Stimulated activated CD4-positive, alpha-beta T cell treated with anti-CD3 and anti-CD28 coated beads, Interleukin-4, amount 100 ng/mL, for 4 hours (primary cell): Measurements from ENCODE around the gene OTUB1.

Experiments used
- DNase-seq, 2 experiments: peaks; one replicate each; pipeline ENCODE4 v3.0.0-alpha.2; 2020

OTUB1 gene

GRCh38 chr11:64007629-64008282 lies 21.5 kb downstream of the OTUB1 start:
- DNase-seq = no peak

- no peak for DNase-seq
Observed at GRCh38 chr11:64008283-64008913, 22.2 kb downstream of the OTUB1 start.

- no peak for DNase-seq
Observed at GRCh38 chr11:64008914-64009633, 22.8 kb downstream of the OTUB1 start.

GRCh38 chr11:64009710-64010109 lies 23.5 kb downstream of the OTUB1 start:
- no peak for DNase-seq

DNA sequence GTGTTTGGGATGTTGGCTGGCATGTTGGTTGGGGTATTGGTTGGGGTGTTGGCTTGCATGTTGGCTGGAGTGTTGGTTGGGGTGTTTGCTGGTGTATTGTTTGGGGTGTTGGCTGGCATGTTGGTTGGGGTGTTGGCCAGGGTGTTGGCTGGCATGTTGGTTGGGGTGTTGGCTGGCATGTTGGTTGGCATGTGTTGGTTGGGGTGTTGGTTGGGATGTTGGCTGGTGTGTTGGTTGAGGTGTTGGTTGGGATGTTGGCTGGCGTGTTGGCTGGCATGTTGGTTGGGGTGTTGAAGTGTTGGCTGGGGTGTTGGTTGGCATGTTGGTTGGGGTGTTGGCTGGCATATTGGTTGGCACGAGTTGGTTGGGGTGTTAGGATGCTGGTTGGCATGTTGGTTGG lies 24.5 kb downstream of the OTUB1 start:
- no peak for DNase-seq

- DNase-seq = no peak
Observed at GRCh38 chr11:64011371-64011770, 25.1 kb downstream of the OTUB1 start.

DNA sequence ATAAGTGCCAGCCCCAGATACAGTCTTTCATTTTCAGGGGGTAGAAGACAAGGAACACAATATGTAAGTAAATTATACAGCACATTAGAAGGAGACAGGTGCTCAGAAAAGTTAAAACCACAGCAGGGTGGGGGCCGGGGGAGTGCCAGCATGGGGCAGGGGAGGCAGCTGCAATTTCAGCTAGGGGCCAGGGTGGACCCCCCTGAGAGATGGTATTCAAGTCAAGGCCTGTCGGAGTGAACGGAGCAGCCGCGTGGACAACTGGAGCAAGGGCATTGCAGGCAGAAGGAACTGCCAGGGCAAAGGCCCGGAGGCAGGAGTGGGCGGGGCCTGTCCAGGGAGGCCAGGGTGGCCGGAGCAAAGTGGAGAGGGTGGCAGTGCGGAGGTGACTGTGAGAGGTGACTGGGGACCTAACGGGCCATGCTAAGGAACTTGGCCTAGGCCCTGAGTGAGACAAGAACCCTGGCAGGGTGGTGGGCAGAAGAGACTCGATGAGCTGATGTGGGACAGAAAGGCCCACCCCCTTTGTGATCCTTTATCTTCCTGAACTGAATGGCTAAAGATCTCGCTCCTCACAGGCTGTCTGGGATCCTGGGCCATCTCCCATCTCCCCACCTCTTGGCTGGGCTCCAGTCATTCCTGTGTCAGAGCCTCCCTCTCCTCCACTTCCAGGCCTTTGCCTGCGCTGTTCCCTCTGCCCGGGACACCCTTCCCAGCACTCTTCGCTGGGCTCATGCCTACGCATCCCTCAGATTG lies 27.1 kb downstream of the OTUB1 start:
- DNase-seq = no peak

GRCh38 chr11:64014356-64014755 lies 28.1 kb downstream of the OTUB1 start:
- no peak for DNase-seq

- DNase-seq = no peak
Observed at GRCh38 chr11:64015510-64015909, 29.3 kb downstream of the OTUB1 start.

GRCh38 chr11:64015935-64016845 lies 30.0 kb downstream of the OTUB1 start:
- DNase-seq = no peak

DNA sequence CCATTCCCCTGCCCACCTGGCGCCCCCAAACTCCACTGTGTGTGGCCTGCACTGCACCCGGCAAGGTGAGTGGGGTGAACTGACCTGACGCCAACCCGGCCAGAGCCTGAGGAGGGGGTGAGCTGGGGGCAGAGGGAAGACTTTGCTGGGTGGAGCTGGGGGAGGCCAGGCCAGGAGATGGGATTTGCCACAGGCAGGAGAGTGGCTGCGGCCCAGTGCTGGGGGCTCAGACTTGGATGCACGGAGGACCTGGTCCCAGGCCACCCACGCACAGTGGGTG lies 31.6 kb downstream of the OTUB1 start:
- DNase-seq = no peak

DNA sequence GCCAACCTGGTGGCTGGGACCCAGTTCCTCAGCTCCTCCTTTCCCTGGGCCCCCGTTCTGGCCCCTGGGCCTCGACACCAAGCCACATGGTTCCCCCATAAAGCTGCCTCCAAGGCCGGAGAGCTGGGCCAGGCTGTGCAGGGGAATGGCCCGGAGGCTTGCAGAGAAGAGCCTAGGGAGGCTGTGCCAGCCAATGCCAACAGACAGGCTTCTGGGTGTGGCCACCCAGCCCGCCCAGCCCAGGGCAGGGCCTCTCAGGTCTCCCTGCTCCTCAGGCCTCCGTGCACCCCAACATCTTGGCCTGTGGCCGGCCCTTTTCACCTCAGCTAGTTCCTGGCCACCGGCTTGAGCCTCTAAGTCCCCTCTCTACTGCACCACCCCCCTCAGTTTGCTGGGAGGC lies 32.1 kb downstream of the OTUB1 start:
- DNase-seq = no peak

DNA sequence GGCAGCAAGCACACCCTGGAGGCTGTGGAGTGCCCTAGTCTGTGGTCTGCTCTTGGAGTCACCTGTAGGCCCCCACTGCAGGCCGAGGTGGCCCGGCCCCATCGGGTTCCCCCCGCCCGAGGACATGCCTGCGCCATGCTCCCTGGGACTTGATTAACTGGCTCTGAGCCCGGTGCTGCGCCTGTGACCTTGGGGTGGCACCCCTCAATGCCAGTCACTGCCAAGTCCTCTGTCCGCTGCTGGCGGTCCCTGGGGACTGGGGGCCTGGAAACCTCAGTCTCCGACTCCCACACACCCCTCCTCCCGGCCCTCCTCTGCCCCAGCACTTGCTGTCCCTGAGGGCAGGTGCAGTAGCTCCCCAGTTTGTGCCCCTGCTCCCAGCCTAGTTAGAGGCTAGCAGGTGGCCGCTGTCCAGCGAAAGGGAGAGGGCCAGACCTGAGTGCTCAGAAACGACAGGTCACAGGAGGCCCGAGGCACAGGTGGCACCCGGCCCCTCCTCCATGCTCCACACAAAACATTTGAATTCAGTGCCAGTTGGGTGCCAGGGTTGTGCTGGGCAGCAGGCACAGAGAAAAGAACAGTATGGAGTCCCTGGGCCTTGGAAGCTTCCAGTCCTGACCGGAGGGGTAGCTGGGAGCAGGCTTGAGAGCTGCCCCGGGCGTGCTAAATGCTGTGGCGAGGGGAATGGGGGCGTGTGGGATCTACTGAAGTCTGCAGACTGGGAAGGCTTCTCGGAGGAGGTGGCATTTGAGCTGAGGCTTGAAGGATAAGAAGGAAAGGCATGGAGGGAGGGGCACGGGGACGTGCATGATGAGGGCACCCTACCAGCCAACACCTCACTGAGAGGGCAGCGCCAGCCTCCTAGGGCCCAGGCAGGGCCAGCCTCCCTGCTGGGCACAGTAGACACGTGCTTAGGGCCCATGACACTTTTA lies 33.1 kb downstream of the OTUB1 start:
- DNase-seq = no peak

DNA sequence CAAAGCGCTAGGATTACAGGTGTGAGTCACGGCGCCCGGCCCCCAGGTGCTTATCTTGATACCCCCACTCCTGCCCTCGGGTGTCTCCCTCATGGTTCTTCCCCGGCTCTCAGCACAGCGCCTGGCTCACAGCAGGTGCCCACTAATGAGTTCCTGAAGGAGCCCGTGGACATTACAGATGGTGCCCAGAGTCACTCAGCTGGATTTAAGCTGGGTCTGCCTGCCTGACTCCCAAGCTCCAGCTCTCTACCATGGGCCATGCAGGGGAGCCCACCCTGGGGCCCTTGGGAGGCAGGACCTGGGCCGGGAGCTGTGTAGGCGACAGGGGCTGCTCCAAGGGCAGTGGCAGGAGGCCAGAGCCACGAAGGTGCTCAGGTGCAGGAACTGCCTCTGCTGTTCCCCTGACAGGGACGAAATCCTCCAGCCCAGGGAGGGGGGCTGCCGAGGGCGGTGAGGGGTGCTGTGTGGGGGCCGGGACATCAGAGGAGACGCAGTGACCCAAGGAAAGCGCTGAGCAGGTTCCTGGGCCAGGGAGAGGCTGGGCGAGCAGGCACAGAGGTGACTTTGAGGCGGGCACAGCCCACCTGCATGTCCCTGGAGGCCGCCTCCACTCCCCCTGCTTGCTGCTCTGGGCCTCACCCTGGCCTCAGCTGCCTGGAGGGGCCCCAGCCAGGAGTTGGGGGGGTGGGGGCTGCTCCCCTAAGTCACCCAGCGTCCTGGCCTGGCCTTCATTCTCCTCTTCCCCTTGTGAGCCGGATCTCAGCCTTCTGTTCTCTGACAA lies 34.9 kb downstream of the OTUB1 start:
- DNase-seq = no peak

DNA sequence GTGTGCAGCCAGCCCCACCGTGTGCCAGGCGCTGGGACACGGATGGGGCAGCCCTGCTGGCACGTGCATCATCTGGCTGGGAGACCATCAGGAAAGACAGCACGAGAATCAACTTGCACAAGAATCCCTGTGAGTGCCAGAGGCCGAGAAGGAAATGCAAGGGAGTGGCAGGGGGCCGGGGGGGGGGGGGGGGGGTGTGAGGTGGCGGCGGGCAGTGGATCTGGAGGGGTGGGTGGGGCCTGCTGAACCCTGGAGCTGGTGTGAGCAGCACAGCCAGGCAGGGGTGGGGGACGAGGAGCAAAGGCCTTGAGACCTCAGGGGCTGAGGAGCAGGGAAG lies 35.5 kb downstream of the OTUB1 start:
- no peak for DNase-seq

DNA sequence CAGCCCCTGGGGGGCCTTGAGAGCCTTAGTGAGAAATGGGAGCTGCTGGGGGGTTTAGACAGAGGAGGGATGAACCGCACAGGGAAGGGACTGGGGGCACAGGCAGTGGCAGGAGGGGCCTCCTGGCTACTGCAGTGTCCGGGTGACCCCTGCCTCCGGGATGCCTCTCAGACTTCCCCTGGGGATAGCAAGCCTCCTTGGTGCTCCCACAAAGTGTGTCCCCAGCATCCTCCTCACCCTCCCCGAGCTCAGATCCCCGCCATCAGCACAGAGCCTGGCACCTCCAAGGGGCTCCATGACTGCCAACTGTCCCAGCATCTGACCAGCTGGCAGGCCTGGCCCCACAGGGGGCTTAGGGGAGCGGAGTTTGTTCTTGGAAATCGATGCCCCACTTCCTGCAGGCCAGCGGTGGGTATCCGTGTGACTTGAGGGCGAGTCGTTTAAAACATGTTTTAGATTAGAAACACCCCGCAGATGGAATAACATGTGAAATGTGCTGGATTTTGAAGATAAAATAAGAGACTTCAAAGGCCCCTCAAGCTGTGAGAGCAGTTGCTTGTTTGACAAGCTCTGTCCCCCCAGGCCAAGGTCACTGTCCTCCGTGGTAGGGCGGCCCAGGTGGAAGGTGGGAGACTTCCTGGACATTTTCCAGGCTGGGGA lies 36.0 kb downstream of the OTUB1 start:
- no peak for DNase-seq

DNA sequence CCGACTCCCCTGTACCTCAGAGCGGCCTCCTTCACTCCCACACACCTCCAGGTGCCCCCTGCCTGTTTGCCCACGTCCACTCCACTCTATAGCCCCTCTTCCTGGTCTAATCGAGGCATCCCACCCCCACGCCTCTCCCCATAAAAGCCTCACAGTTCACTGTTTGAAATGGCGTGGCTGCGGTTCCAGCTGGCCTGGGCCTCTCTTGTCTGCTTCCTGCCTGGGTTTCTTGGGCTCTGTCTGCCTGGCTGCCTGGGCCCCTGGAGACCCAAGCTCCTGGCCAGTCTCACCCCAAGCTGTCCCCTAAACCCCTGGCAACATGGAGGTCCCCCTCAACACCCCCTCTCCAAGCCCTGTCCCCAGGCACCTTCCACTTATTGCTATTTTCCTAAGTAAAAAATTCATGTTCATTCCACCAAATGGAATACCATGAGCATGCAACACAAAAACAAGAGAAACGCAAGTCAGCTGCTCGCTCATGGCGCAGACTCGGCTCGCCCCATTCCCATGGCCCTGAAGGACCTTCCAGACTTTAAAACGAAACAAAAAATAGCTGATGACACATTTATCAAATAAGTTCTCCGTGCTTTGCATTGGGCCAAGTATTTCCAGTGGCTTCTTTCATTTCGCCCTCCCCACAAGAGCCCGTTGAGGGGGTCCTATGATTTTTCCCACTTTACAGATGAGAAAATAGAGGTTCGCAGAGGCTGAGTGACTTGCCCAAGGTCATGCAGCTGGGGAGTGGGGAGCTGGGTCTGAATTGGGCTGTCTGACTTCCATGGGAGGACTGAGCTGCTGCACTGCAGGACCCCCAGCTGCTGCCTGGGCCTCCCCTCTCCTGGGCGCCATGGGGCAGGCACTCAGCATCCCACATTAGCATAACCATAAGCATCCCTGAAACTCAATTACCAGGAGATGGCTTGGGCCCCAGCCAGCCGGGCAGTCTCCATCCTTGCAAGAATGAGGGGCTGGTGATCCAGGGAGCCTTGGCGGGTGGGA lies 37.8 kb downstream of the OTUB1 start:
- no peak for DNase-seq

DNA sequence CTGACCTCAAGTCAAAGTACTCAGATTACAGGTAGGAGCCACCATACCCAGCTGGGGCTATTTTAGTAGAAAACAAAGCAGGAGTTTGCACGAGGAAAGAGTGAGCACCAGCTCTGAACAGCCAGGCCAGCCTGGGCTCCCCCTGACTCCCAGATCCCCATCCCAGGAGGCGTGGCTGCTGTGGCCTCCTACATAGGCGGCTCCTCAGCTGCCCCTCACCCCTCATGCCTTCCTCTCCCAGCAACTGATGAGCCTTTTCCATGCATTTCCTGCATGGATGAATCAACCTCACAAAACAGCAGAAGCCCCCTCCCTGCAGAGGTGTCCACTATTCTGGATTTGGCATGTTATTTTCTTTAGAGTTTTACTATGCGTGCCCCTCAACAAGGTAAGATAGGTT lies 39.0 kb downstream of the OTUB1 start:
- no peak for DNase-seq
